ENCODE measurements around the gene CS.
"Not testable (repeated sequence)": the region's sequence is repeated elsewhere in the genome, so short reads cannot be mapped to it uniquely, and the experiment has no call there.

CS gene

GRCh38 chr12:56299853-56300643 lies at the start of gene CS:
Gene CS, minus strand, starts transcription at chr12:56300330. Its CDS starts 129 bp downstream, at chr12:56300201.
- DNase-seq (ENCODE audit: low spot score) = peak; percentile 97

- DNase-seq (ENCODE audit: low spot score) = no peak
Observed at GRCh38 chr12:56348776-56349175, 48.6 kb upstream of the CS start.

GRCh38 chr12:56347255-56347654 lies 47.1 kb upstream of the CS start:
- DNase-seq (ENCODE audit: low spot score) = not testable (repeated sequence)

GRCh38 chr12:56346675-56347074 lies 46.5 kb upstream of the CS start:
- no peak for DNase-seq (ENCODE audit: low spot score)

GRCh38 chr12:56342290-56342689 lies 42.2 kb upstream of the CS start:
- DNase-seq (ENCODE audit: low spot score) = not testable (repeated sequence)

GRCh38 chr12:56341616-56342015 lies 41.5 kb upstream of the CS start:
- no peak for DNase-seq (ENCODE audit: low spot score)

- DNase-seq (ENCODE audit: low spot score) = no peak
Observed at GRCh38 chr12:56339158-56339422, 39.0 kb upstream of the CS start.

GRCh38 chr12:56338308-56339157 lies 38.4 kb upstream of the CS start, which contains the start of gene IL23A:
Gene IL23A, plus strand, starts transcription at chr12:56338884. Its CDS starts 161 bp downstream, at chr12:56339045.
- no peak for DNase-seq (ENCODE audit: low spot score)

GRCh38 chr12:56337753-56338251 lies 37.7 kb upstream of the CS start:
- no peak for DNase-seq (ENCODE audit: low spot score)

GRCh38 chr12:56336361-56337167 lies 36.4 kb upstream of the CS start:
- no peak for DNase-seq (ENCODE audit: low spot score)

- not testable (repeated sequence) for DNase-seq (ENCODE audit: low spot score)
Observed at GRCh38 chr12:56335527-56335926, 35.4 kb upstream of the CS start.

GRCh38 chr12:56334490-56334793 lies 34.3 kb upstream of the CS start:
- DNase-seq (ENCODE audit: low spot score) = peak; percentile 22

- peak; percentile 100 for DNase-seq (ENCODE audit: low spot score)
Observed at GRCh38 chr12:56333679-56334489, 33.8 kb upstream of the CS start, which contains the start of gene PAN2. Gene PAN2, minus strand, starts transcription at chr12:56334000. Its CDS starts 906 bp downstream, at chr12:56333094.

- DNase-seq (ENCODE audit: low spot score) = no peak
Observed at GRCh38 chr12:56333197-56333678, 33.1 kb upstream of the CS start.

GRCh38 chr12:56332512-56333196 lies 32.5 kb upstream of the CS start:
- DNase-seq (ENCODE audit: low spot score) = no peak

- DNase-seq (ENCODE audit: low spot score) = no peak
Observed at GRCh38 chr12:56330936-56331490, 30.9 kb upstream of the CS start.

GRCh38 chr12:56326533-56326932 lies 26.4 kb upstream of the CS start:
- no peak for DNase-seq (ENCODE audit: low spot score)

- no peak for DNase-seq (ENCODE audit: low spot score)
Observed at GRCh38 chr12:56326126-56326525, 26.0 kb upstream of the CS start.

- no peak for DNase-seq (ENCODE audit: low spot score)
Observed at GRCh38 chr12:56324206-56324605, 24.1 kb upstream of the CS start.

GRCh38 chr12:56321610-56322009 lies 21.5 kb upstream of the CS start:
- not testable (repeated sequence) for DNase-seq (ENCODE audit: low spot score)

All from hepatic stellate cell (primary cell).